Subcutaneous adipose tissue (tissue), 4 donors: Measurements from ENCODE around the gene SHISA8. TPM values are rescaled to one million over a fixed set of nuclear protein-coding genes. Genes with fewer than 3 reads are reported as not detected.

Experiments used
- CTCF ChIP-seq: fragments of 450-650 bp; IDR thresholded peaks from one replicate; pipeline ENCODE4 v1.5.1; 2016; ENCODE audit warnings: low read depth, mild to moderate bottlenecking, control low read depth, antibody characterized with exemption, moderate library complexity
- total RNA-seq, 4 donors: library from RNA; depleted of rRNA; stranded (reverse); fragments of >200 nt; gene quantifications; one replicate each; pipeline ENCODE4 v1.1.0, GENCODE V29; 2016

SHISA8 gene
- total RNA-seq, 4 donors from 2014 or later: not detected

DNA sequence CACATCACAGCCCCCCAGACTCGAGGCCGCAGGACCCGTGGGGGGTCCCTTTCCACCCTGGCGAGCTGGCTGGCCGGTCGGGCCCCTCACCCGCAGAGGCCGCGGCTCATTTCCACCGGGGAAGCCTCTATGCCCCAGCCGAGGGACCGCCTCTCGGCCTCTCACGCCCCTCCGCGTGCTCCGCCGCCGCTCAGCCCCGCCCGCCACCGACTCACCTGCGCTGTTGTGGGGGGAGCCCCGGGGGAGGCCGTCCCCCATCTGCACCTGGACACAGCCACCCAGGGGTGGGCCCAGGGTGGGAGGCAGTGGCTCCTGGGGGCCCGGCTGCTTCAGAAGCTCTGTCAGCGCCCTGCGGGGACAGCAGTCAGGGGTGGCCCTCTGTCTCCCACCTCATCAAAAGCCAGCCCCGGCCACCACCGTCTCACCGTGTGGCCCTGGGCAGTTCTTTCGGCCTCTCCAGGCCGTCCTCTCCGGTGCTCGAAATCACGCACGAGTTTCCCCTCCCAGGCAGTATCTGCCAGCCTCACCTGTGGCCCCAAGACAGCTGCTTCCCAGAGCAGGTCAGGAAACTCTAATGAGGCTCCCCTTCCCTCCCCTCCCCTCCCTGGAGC lies 3.8 kb downstream of the SHISA8 start:
- no peak for TF ChIP-seq CTCF

DNA sequence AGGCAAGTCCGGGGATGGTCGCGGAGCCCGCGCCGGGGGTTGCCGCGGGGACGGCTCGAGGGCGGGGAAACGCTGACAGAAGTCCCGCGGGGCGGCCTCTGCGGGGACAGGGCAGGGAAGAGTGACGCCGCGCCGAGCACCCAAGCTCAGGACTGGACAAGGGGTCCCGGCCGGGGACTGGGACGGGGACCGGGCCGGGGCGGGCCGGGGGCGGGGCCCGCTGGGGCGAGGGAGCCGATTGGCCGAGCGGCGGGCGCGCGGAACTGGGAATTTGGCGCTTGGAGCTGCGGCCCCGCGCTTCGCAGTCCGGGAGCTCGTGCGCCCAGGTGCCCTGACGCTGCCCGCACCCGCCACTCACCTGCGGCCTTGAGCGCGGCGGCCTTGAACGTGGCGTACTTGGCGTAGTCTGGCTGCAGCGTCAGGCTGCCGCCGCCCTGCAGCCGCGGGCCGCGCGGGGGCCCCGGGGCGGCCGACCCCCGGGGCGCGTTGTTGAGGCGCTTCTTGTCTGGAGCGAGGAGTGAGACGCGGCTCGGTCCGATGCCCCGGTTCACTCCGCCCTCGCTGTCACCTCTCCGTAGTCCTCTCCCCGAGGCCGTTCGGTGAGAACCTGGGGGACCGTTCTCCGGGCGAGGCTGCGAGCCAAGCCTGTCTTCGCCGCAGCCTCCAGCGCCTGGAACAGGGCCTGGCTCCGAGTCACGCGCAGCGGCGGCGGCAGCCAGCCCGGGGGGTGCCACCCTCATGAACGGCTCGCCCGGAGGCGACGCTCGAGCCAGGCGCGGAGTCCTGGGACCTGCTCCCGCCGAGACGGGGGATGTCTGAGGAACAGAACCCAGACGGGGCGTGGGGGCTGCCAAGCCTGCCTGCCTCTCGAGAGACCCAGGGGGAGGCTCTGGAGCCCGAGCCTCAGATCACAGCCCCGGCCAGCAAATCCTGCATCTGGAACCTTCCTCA lies 4.5 kb downstream of the SHISA8 start:
- no peak for TF ChIP-seq CTCF

DNA sequence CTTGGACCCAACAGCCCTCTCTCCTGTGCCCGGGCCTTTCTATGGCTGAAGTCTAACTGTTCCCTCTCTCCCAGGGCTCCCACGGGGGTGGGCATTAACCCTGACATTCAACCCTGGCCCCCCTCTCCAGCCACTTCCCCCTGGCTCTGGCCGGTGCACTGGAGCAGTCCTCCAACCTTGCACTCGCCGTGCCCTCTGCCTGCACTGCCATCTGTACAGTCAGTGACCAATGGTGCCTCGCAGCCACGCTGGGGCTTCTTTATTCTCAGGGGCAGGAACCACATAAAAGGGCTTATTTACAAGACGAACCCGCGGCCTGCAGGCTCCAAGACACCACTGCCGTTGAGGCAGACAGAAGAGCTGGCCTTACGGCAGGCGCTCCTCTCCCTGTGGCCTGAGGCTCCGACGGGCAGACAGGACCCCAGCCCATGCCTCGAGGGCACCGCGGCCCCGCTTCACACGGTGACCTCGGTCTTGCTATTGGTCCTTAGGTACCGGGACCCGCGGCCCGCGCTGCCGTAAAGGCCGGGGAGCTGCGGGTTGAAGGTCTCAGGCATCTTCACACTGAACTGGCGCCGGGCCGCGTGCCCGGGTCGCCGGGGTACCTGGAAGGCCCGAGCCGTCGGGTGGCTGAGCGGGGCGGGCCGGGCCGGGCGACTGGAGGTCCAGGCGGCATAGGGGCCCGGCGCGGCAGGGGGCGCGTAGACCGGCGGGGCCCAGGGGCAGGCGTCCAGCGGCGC lies 5.4 kb downstream of the SHISA8 start:
- no peak for TF ChIP-seq CTCF

DNA sequence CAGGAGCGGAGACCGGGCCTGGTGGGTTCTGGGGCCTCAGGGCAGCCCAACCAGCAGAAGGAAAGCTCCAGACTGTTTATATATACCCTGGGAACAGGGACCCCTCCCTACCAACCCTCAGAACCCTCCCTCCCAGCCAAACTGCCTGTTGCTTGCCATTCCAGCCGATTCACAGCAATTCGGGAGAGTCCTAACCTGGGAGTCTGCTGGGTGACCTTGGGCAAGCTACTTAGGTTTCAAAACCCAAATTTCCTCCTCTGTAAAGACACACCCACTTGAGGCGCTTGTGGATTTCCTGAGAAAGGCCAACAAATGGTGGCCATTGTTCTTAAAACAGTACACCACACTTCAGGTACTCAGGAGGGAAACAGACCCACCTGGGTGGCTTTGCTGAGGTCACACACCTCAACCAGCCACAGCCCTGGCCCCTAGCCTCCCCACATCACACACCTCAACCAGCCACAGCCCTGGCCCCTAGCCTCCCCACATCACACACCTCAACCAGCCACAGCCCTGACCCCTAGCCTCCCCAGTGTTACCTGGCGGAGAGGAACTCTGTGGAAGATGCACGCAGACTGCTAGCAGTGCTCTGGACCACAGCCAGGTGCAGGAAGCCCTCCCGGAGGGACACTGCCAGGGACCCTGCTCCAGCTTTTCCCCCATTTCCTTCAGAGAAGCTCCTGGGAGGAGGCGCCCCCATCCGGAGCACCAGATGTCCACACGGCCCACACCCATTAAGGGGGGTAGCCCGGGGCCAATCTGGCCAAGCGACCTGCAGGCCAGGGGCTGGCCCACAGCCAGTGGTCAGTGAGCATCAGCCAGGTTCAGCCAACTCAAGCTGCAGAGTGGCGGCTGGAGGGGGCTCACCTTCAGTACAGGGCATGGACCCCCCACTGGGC lies 6.2 kb downstream of the SHISA8 start:
- no peak for TF ChIP-seq CTCF

DNA sequence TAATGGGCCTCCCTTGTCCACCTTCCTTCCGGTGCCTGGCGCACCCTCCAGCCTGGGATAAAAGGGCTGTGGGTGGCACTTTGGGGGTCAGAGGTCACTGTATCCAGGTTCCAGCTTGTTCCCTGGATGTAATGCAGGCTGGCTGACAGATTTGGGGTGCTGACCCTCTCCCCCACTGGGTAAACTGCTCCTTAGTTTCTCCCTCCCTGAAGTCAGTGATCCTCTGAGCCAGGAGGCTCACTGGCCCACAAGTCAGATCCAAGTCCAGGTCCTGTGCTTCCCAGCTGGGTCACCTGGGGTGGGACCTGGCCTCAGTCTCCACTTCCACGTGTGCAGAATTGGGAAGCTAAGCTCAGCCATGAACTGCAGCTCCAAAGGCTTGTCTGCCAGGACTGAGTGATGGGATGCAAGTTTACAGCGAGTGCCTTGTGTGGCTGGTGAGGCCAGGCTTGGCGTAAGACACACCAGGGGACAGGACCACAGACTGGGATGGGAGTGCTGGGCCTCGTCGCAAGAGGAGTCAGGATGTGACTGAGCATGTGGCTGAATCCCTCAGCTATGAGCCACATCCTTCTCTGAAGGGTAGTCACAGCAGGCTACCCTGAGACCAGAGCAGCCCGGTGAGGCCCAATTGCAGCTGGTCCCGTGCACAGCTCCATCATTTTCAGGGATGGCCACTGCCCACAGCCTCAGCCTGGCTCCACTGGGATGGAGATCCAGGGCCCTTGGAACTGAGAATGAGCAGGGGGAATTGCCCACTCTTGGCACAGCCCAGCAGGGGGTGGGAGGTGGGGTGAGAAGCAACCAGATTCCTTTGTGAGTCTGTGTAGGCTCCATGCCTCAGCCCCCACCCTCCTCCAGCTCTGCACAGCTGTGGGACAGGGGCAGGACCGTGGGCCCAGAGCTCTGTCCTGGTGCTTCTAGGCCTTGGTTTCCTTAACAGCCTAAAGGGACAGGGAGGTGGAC lies 7.2 kb downstream of the SHISA8 start:
- no peak for TF ChIP-seq CTCF

DNA sequence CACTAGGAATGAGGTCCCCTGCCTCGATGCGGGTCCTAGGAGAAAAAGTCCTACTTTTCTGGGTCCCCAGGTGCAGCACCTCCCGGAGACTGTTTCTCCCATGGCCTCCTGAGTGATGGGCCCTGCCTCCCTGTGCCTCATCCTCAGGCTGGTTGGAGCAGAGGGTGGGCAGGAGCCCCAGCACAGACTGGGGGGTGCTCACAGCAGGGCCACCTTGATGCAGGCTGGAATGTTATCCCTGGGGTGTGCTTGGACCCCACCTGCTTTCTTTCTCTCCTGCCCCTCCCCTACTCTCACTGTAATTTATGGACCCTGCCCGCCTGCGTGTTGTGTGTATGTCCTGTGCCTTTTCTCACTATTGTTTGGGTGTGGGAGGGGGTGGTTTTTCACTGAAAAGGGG lies 8.1 kb downstream of the SHISA8 start:
- TF ChIP-seq CTCF: no peak
